HCT116 (cell line): ENCODE data around the gene ALDH1A2.

Experiments used
- CEBPB ChIP-seq: IDR thresholded peaks from 2 replicates; pipeline ENCODE4 v1.6.1; 2012; ENCODE audit warnings: low read depth
- EZH2 ChIP-seq: fragments of 200-600 bp; sonication (generic); IDR thresholded peaks from 2 replicates; pipeline ENCODE4 v1.6.1; 2017; ENCODE audit warnings: antibody characterized with exemption, mixed run types
- EZH2phosphoT487 ChIP-seq: fragments of 200-600 bp; IDR thresholded peaks from 2 replicates; pipeline ENCODE4 v1.6.1; 2018; ENCODE audit warnings: antibody characterized with exemption, borderline replicate concordance
- JUND ChIP-seq: IDR thresholded peaks from 2 replicates; pipeline ENCODE4 v1.6.1; 2012
- POLR2A ChIP-seq: IDR thresholded peaks from 2 replicates; pipeline ENCODE4 v1.7.0; 2011; ENCODE audit warnings: borderline replicate concordance; ENCODE audit not compliant: insufficient read depth, insufficient read length; ENCODE audit errors: extremely low read depth
- POLR2AphosphoS5 ChIP-seq: IDR thresholded peaks from 2 replicates; pipeline ENCODE4 v1.6.1; 2011; ENCODE audit warnings: mild to moderate bottlenecking, low read depth, low read length, moderate library complexity
- RAD21 ChIP-seq: IDR thresholded peaks from 2 replicates; pipeline ENCODE4 v1.6.1; 2012; ENCODE audit warnings: low read depth, mild to moderate bottlenecking
- SIN3A ChIP-seq: IDR thresholded peaks from 2 replicates; pipeline ENCODE4 v1.6.1; 2012; ENCODE audit warnings: low read depth
- SP1 ChIP-seq: IDR thresholded peaks from 2 replicates; pipeline ENCODE4 v1.6.1; 2012; ENCODE audit warnings: low read depth
- TCF7L2 ChIP-seq: IDR thresholded peaks from 2 replicates; pipeline ENCODE4 v1.7.0; 2011; ENCODE audit warnings: borderline replicate concordance, inconsistent platforms; ENCODE audit not compliant: insufficient read depth, insufficient read length; ENCODE audit errors: extremely low read depth
- YY1 ChIP-seq: IDR thresholded peaks from 2 replicates; pipeline ENCODE4 v1.6.1; 2011; ENCODE audit warnings: low read length, low read depth, moderate library complexity, mild to moderate bottlenecking; ENCODE audit not compliant: insufficient replicate concordance; ENCODE audit errors: extremely low read depth
- TF ChIP-seq, protein P1 (sequence below), 3 experiments: fragments of 200-600 bp in 1 of 3; sonication (generic) in 1 of 3; IDR thresholded peaks in 2 of 3; conservative IDR thresholded peaks in 1 of 3; 2 replicates each; pipeline ENCODE4 v1.5.1; 2012 to 2017; ENCODE audit warnings: low read depth in 2 of 3, low read length in 2 of 3, antibody characterized with exemption in 1 of 3, borderline replicate concordance in 1 of 3, control low read depth in 1 of 3, mild to moderate bottlenecking in 1 of 3, mixed read lengths in 1 of 3, mixed run types in 1 of 3, moderate library complexity in 1 of 3; ENCODE audit not compliant: insufficient read depth in 1 of 3
- TF ChIP-seq, protein P2 (sequence below): IDR thresholded peaks from 2 replicates; pipeline ENCODE4 v1.6.1; 2012; ENCODE audit warnings: low read depth

DNA sequence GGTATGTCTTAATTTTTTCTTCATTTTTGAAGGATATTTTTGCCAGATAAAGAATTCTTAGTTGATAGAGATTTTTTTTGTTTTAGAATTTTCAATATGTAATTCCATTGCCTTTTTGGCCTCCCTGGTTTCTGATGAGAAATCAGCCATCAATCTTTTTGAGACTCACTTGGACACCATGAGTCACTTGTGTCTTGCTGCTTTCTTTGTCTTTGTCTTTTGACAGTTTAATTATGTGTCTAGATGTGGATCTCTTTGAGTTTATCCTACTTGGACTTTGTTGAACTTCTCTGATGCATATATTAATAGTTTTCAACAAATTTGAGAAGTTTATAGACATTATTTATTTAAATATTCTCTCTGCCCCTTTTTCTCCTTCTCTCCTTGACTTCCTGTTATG is 38.0 kb upstream of the ALDH1A2 start:
- TF ChIP-seq TCF7L2 (no peak), EZH2 (no peak), POLR2A (no peak), SP1 (no peak), SIN3A (no peak), POLR2AphosphoS5 (no peak), JUND (no peak), YY1 (no peak), EZH2phosphoT487 (no peak), RAD21 (no peak), CEBPB (no peak)
- TF ChIP-seq, protein P1, sequence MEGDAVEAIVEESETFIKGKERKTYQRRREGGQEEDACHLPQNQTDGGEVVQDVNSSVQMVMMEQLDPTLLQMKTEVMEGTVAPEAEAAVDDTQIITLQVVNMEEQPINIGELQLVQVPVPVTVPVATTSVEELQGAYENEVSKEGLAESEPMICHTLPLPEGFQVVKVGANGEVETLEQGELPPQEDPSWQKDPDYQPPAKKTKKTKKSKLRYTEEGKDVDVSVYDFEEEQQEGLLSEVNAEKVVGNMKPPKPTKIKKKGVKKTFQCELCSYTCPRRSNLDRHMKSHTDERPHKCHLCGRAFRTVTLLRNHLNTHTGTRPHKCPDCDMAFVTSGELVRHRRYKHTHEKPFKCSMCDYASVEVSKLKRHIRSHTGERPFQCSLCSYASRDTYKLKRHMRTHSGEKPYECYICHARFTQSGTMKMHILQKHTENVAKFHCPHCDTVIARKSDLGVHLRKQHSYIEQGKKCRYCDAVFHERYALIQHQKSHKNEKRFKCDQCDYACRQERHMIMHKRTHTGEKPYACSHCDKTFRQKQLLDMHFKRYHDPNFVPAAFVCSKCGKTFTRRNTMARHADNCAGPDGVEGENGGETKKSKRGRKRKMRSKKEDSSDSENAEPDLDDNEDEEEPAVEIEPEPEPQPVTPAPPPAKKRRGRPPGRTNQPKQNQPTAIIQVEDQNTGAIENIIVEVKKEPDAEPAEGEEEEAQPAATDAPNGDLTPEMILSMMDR (IDR thresholded peaks at IDR 0.05 in 2 of 3, conservative IDR thresholded peaks at IDR 0.05 in 1 of 3; ENCODE audit: borderline replicate concordance in 1 of 3, insufficient read depth in 1 of 3, low read depth in 2 of 3, low read length in 2 of 3) = no peak
- TF ChIP-seq, protein P2, sequence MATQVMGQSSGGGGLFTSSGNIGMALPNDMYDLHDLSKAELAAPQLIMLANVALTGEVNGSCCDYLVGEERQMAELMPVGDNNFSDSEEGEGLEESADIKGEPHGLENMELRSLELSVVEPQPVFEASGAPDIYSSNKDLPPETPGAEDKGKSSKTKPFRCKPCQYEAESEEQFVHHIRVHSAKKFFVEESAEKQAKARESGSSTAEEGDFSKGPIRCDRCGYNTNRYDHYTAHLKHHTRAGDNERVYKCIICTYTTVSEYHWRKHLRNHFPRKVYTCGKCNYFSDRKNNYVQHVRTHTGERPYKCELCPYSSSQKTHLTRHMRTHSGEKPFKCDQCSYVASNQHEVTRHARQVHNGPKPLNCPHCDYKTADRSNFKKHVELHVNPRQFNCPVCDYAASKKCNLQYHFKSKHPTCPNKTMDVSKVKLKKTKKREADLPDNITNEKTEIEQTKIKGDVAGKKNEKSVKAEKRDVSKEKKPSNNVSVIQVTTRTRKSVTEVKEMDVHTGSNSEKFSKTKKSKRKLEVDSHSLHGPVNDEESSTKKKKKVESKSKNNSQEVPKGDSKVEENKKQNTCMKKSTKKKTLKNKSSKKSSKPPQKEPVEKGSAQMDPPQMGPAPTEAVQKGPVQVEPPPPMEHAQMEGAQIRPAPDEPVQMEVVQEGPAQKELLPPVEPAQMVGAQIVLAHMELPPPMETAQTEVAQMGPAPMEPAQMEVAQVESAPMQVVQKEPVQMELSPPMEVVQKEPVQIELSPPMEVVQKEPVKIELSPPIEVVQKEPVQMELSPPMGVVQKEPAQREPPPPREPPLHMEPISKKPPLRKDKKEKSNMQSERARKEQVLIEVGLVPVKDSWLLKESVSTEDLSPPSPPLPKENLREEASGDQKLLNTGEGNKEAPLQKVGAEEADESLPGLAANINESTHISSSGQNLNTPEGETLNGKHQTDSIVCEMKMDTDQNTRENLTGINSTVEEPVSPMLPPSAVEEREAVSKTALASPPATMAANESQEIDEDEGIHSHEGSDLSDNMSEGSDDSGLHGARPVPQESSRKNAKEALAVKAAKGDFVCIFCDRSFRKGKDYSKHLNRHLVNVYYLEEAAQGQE = no peak
